NCI-H345 (cell line): ENCODE data around the gene IGFL1.
"Not testable (repeated sequence)": the region's sequence is repeated elsewhere in the genome, so short reads cannot be mapped to it uniquely, and the experiment has no call there.

Source experiments
- DNase-seq: peaks from one replicate; lab custom pipeline; 2025; lab: John Stamatoyannopoulos, UW

Gene IGFL1

DNA sequence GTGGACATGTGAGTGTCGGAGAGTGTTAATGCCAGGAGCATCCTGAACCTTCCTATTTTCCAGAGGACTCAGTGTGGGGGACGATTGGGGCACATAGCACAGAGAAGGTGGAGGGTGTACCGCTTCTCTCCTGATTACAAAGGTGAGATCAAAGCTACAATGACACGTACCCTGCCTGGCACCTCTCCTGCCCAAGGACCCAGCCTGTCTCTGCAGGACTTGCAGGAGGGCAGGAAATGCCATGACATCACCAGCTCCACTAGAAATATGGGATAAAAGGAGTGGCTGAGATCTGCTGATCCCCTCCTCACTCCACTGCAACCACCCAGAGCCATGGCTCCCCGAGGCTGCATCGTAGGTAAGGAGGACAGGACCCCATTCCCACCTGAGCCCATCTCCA lies at the start of gene IGFL1:
Gene IGFL1, plus strand, starts transcription at position 301 of the 400 bp plus-strand sequence. Its CDS starts 33 bp downstream, at position 334.
- no peak for DNase-seq

DNA sequence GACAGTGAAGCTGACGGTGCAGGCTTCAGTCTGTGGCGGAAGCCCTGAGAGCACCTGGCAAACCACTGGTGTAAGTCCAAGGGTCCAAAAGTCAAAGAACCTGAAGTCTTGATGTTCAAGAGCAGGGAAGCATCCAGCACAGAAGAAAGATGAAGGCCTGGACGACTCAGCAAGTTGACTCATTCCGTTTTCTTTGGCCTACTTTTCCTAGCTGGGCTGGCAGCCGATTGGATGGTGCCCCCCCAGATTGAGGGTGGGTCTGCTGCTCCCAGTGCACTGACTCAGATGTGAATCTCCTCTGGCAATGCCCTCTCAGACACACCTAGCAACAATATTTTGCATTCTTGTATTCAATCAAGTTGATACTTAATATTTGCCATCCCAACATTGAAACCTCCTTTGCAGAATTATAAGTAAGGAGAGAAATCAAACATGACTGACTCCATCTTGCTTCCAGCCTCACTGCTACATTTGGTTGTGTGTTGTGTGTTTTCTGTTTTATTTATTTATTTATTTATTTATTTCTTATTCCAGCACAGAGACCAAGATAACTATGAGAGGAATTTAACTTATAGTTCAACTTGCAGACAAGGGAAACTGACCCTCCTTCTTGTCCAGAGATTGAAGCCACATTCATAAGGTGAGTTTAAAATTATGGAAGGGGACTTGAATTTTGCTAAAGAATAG lies 48.7 kb upstream of the IGFL1 start:
- no peak for DNase-seq

DNA sequence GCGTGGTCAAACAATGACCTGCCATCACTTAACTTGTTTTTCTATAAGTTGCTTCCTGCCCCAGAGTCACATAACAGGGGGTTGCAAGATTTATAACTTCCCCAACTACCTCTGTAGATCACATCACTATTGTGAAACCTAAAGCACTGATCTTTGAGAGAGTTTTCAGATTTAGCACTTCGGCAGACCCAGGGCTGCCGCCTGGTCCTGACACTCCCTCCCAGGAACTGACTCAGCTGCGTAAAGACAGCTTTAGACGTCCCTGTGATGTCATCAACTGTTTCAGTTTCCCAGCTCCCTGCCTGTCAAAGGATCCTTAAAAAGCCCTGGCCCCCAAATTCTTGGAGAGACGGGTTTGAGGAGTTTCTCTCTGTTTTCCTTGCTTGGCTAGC lies 48.2 kb upstream of the IGFL1 start:
- no peak for DNase-seq

- no peak for DNase-seq
Measured at GRCh38 chr19:46182476-46182875, 47.1 kb upstream of the IGFL1 start.

- DNase-seq: not testable (repeated sequence)
Measured at GRCh38 chr19:46184775-46185710, 44.5 kb upstream of the IGFL1 start.

GRCh38 chr19:46186101-46186716 lies 43.3 kb upstream of the IGFL1 start:
- DNase-seq: no peak

GRCh38 chr19:46186717-46187101 lies 42.8 kb upstream of the IGFL1 start:
- no peak for DNase-seq

DNA sequence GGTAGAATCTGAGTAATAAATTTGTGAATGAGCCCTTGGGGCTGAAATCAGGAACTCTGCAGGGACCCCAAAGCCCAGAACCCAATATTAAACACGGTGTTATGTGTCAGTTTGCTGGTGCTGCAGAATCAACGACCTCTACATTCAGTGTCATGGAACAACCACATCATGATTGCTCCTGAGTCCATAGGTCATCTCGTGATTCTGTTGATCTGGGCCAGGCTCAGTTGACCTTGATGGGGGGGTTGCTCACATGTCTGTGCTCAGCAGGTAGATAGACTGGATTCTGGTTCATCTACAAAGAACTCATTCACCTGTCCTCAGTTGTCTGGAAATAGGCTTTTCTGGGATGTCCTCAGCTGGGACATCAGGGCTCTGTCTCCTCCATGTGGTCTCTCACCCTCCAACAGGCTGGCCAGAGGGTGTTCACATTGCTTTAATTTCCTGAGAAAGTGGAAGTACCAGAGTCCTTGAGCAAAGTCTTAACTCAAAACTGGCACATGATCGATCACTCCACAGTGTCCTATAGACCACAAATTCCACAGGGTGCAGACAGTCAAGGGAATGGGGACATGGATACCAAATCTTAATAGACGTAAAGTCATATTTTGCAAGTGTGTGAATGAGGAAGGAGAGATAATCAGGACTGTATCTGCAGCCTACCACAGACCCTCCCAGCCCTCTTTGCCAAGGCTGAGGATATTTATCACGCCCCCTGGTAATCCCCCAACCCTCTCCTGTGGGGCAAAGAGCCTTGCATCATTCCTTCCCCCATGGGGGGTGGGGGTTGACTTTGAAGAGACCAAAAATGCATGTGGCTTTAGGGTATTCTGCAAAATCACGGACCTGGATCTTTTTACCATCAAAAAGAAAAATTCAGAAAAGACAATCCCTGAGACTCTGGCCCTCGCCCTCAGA lies 39.3 kb upstream of the IGFL1 start:
- DNase-seq: no peak

DNA sequence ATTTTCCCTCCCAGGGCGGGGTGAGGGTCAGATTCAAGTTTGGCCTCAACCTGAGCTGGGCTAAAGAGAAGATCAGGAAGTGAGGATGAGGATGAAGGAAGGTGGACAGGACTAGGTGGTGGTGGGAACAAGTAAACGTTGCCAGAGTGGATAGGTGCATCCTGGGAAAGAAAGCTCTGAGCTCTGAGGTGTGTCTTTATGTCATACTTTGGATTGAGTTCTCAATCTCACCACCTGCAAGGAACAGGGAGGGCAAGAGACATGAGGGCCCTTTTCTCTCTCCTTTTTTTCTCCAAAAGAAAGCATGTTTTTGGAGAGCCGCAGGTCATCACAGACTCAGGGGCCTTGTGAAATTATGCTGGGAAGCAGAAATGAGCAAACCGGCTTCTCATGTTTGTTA lies 38.2 kb upstream of the IGFL1 start:
- no peak for DNase-seq

DNA sequence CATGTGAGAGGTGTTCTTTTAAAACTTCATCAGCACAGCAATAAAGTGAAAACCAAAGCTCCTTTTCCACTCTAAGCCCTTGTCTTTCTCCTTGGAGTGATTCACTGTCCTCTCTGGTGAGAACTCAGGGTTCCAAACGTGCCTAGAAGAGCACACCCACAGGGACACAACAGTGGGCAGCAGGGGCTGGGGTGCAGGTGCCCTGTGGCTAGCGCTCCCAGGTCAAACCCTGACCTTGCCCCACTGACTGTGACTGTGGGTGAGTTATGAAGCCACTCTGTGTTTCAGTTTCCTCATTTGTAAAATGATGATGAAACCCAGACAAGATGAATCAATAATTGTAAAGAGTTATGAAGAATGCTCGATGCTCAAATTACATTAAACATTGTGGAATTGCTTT lies 37.6 kb upstream of the IGFL1 start:
- DNase-seq: no peak

GRCh38 chr19:46192626-46192991 lies 36.9 kb upstream of the IGFL1 start:
- not testable (repeated sequence) for DNase-seq

GRCh38 chr19:46192992-46193650 lies 36.4 kb upstream of the IGFL1 start:
- no peak for DNase-seq

- DNase-seq: no peak
Measured at GRCh38 chr19:46193678-46194077, 35.9 kb upstream of the IGFL1 start.

DNA sequence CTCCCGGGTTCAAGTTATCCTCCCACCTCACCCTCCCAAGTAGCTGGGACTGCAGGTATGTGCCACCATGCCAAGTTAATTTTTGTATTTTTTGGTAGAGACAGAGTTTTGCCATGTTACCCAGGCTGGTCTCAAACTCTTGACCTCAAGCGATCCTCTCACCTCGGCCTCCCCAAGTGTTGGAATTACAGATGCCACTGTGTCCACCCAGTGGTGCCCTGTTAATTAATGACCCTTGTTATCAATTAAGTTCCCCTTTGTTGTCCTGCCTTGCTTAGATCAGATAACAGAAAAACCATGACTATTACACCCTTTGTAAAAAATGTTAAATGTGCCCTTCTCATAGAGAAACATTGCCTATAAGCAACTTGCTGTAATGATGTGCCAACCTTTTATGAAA lies 34.4 kb upstream of the IGFL1 start:
- no peak for DNase-seq

DNA sequence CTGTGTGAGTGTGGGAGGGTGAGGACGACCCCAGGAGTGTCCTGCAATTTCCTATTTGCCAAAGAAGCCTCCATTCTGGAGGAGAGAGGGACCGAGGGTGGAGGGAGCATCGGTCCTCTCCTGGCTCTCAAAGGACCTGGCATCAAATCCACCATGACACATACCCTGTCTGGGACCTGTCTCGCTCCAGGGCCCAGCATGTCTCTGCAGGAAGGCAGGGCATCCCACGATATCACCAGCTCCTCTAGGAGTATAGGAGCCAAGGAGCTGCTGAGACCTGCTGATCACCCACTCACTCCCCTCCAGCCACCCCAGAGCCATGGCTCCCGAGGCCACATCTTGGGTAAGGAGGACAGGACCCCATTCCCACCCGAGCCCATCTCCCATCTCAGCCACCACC lies 33.6 kb upstream of the IGFL1 start:
- not testable (repeated sequence) for DNase-seq

GRCh38 chr19:46196410-46197124 lies 33.0 kb upstream of the IGFL1 start:
- no peak for DNase-seq

GRCh38 chr19:46197314-46198070 lies 32.0 kb upstream of the IGFL1 start:
- DNase-seq: no peak

DNA sequence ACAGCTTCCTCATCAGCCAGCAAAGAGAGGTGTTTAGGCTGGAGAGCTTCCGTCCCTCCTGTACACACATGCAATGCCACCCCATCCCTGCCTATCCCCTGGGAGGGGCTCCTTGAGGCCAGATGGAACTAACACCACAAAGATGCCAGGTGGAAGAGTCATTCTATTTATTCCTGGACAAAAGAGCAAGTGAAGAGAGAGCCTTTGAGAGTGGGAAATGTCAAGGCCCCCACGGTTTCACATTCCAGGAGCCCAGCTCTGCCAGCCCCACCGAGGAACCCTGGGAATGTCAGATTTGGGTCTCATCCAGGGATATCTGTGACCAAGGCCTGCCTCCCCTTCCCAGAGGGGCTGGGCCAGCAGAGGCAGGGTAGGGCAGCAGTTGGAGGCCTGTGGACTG lies 30.8 kb upstream of the IGFL1 start:
- DNase-seq: no peak

- DNase-seq: no peak
Measured at GRCh38 chr19:46201454-46202310, 27.9 kb upstream of the IGFL1 start.
